Thoracic aorta (tissue), 2 donors: Measurements from ENCODE around the gene DNAJC8. TPM values are rescaled to one million over a fixed set of nuclear protein-coding genes. Genes with fewer than 3 reads are reported as not detected.

Experiments
- ATAC-seq: fragments of 150-250 bp; one replicate; pipeline ENCODE4 v1.8.0; 2017; ENCODE audit warnings: low read depth; ENCODE audit not compliant: insufficient number of reproducible peaks, low FRiP score
- DNase-seq: peaks from one replicate; pipeline ENCODE4 v3.0.0-alpha.2; 2020; ENCODE audit warnings: low spot score
- H3K27ac ChIP-seq, 2 donors: fragments of 200-600 bp; sonication (generic); 1 replicate in 1 of 2; 2 replicates in 1 of 2; pipeline ENCODE4 v1.5.1; 2016; ENCODE audit warnings: mild to moderate bottlenecking in 2 of 2, moderate library complexity in 2 of 2
- H3K27me3 ChIP-seq: fragments of 200-600 bp; sonication (generic); replicated peaks from 2 replicates; pipeline ENCODE4 v1.6.0; 2016; ENCODE audit warnings: mild to moderate bottlenecking; ENCODE audit not compliant: insufficient read depth
- H3K36me3 ChIP-seq: fragments of 200-600 bp; sonication (generic); one replicate; pipeline ENCODE4 v1.5.1; 2016
- H3K4me1 ChIP-seq, 2 donors: fragments of 200-600 bp; sonication (generic); 1 replicate in 1 of 2; 2 replicates in 1 of 2; pipeline versions ENCODE4 v1.5.1 to v1.6.0; 2016; ENCODE audit warnings: low read depth in 2 of 2, mild to moderate bottlenecking in 1 of 2; ENCODE audit not compliant: control insufficient read depth in 1 of 2
- H3K4me3 ChIP-seq: fragments of 200-600 bp; sonication (generic); 2 replicates; pipeline ENCODE4 v1.5.1; 2016; ENCODE audit warnings: mild to moderate bottlenecking
- H3K9me3 ChIP-seq: fragments of 200-600 bp; sonication (generic); 2 replicates; pipeline ENCODE4 v1.5.1; 2016
- CTCF ChIP-seq: fragments of 200-600 bp; sonication (generic); IDR thresholded peaks from one replicate; pipeline ENCODE4 v1.5.1; 2019; ENCODE audit warnings: antibody characterized with exemption
- total RNA-seq, 2 donors: library from RNA; depleted of rRNA; stranded (reverse); fragments of >200 nt; gene quantifications; one replicate each; pipeline versions ENCODE4 v1.1.0 to v1.2.3, GENCODE V29; 2016

DNAJC8 gene
- total RNA-seq, 2 donors from 2014 or later = 33.3 to 60.4 TPM

DNA sequence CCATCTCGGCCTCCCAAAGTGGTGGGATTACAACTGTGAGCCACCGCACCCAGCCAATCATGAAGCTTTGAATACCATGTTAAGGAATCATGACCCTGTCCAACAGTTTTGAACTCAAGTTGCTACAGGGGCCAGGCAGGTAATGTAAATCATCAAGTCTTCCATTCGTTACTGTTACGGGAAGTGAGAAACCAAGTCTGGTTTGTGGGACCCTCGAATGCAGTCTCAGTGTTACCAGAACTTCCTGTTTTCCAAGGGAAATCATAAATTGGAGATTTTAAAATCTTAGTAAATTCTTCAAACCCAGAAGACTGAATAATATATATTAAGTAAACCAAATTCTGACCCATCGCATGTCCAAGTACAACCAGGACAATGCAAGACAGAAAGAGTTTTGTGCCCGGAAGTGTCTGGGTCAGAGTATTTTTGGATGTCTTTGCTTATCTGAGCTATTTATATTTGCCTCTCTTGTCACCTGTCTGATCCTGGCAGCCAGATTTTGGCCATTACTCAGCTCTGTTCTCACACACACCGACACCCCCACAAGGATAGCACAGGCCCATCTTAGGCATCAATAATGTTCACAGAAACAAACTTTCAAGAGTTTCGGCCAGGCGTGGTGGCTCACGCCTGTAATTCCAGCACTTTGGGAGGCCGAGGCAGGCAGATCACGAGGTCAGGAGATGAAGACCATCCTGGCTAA lies 11.9 kb upstream of the DNAJC8 start:
- DNase-seq (no peak), ATAC-seq (no peak)
- no peak for TF ChIP-seq CTCF
- H3K27me3 ChIP-seq = no peaks in the 10 kb centered on the region
- H3K9me3 ChIP-seq = no peaks in the 10 kb centered on the region
- H3K36me3 ChIP-seq = no peaks in the 10 kb centered on the region
- H3K4me1 ChIP-seq = peaks cover 23 to 24% of the 10 kb centered on the region in 2 donors
- no peak overlapping the region for H3K4me3 ChIP-seq
- no peak overlapping the region for H3K27ac ChIP-seq

GRCh38 chr1:28243685-28244311 lies 11.0 kb upstream of the DNAJC8 start:
- TF ChIP-seq CTCF = no peak
- DNase-seq = no peak
- Histone ChIP-seq H3K27ac (no peak overlapping the region), H3K4me3 (no peak overlapping the region), H3K9me3 (no peaks in the 10 kb centered on the region), H3K36me3 (no peaks in the 10 kb centered on the region), H3K27me3 (no peaks in the 10 kb centered on the region), H3K4me1 (peaks cover 14 to 20% of the 10 kb centered on the region in 2 donors)
- ATAC-seq = no peak

DNA sequence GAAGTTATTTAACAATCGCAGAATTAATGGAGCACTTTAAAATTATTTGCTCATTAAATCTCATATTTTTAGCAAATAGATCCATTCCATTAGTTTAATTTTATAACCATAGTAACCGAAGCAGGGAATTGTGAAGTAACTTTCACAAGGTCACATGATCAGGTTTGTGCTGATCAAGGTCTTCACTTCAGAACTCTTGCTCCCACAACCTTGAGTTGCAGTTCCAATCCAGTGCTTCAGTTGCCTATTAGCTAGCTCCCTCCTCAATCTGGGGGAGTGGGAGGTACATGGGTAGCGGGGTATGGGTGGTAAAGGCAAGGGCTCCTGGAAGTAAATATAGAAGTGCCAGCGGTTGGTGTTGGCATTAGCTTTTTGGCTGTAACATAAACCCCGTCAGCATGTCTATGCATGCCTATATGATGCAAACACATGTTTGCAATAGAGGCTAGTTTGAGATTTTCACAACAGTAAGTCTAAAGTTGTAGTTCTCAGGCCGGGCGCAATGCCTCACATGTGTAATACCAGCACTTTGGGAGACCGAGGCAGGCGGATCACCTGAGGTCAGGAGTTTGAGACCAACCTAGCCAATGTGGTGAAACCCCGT lies 8.9 kb upstream of the DNAJC8 start:
- TF ChIP-seq CTCF = no peak
- no peak for ATAC-seq
- no peak for DNase-seq
- Histone ChIP-seq H3K4me1 (peaks cover 11 to 16% of the 10 kb centered on the region in 2 donors), H3K9me3 (no peaks in the 10 kb centered on the region), H3K4me3 (no peak overlapping the region), H3K27me3 (no peaks in the 10 kb centered on the region), H3K27ac (no peak overlapping the region), H3K36me3 (no peaks in the 10 kb centered on the region)

- ATAC-seq (no peak), DNase-seq (no peak)
- Histone ChIP-seq H3K36me3 (no peaks in the 10 kb centered on the region), H3K9me3 (no peaks in the 10 kb centered on the region), H3K27ac (no peak overlapping the region), H3K4me1 (peaks cover 14 to 19% of the 10 kb centered on the region in 2 donors), H3K4me3 (no peak overlapping the region), H3K27me3 (no peaks in the 10 kb centered on the region)
- TF ChIP-seq CTCF = no peak
Observed at GRCh38 chr1:28240024-28240423, 7.2 kb upstream of the DNAJC8 start.

GRCh38 chr1:28239004-28239403 lies 6.2 kb upstream of the DNAJC8 start:
- Histone ChIP-seq H3K4me3 (no peak overlapping the region), H3K9me3 (no peaks in the 10 kb centered on the region), H3K27me3 (no peaks in the 10 kb centered on the region), H3K27ac (no peak overlapping the region), H3K36me3 (no peaks in the 10 kb centered on the region), H3K4me1 (peaks cover 15 to 22% of the 10 kb centered on the region in 2 donors)
- ATAC-seq (no peak), DNase-seq (no peak)
- TF ChIP-seq CTCF = no peak
